Measurements from ENCODE around the gene RASA2. TPM values are rescaled to one million over a fixed set of nuclear protein-coding genes. Genes with fewer than 3 reads are reported as not detected.

The RASA2 gene
- total RNA-seq, 1 experiment from 2014 or later: 17.1 TPM

DNA sequence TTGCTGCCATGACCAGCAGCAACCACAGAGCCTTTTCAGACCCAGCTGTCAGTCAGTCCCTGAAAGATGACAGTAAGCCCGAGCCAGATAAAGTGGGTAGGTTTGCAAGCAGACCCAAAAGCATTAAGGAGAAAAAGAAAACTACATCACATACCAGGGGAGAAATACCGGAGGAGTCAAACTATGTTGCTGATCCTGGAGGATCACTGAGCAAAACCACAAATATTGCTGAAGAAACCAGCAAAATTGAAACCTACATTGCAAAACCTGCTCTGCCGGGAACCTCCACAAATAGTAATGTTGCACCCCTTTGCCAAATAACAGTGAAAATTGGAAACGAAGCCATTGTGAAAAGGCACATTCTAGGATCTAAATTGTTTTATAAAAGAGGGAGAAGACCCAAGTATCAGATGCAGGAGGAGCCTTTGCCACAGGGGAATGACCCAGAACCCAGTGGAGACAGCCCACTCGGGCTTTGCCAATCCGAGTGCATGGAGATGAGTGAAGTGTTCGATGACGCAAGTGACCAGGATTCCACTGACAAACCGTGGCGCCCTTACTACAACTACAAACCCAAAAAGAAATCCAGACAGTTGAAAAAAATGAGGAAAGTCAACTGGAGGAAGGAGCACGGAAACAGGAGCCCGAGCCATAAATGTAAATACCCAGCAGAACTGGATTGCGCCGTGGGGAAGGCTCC is 42.1 kb upstream of the RASA2 start:
- Histone ChIP-seq H3K79me2 (ENCODE audit: low read depth) (no peaks in the 10 kb centered on the region), H3K9me2 (ENCODE audit: insufficient read depth) (no peaks in the 10 kb centered on the region), H3K36me3 (ENCODE audit: low read depth) (no peaks in the 10 kb centered on the region), H3F3A (ENCODE audit: insufficient read depth, low read depth) (no peaks in the 10 kb centered on the region), H3K27ac (no peak overlapping the region), H3K4me2 (no peak overlapping the region), H3K27me3 (ENCODE audit: insufficient read depth, low read depth) (no peaks in the 10 kb centered on the region), H3K4me3 (no peak overlapping the region), H2AFZ (no peak overlapping the region), H3K9me3 (ENCODE audit: insufficient read depth, low read depth) (no peaks in the 10 kb centered on the region), H4K20me1 (ENCODE audit: insufficient read depth) (no peaks in the 10 kb centered on the region), H3K4me1 (replicated peaks; ENCODE audit: insufficient read depth) (0 out of 2 replicates have a peak, but pooled peaks cover 3% of the 10 kb centered on the region)
- no peak for DNase-seq
- no TSS peak for BruUV-seq (replicated peaks)
- intact Hi-C loops (cut with micrococcal nuclease; ENCODE audit: unreplicated experiment): no loop called here
- CTCF ChIA-PET: interaction anchor here (1.4 kb wide), 1 partner anchor 8 kb away, joined by 3 read pairs; no protein-coding TSS in a partner anchor
- TF ChIP-seq EZH2 (IDR thresholded peaks at IDR 0.05; ENCODE audit: low read depth) (no peak), CTCF (conservative IDR thresholded peaks at IDR 0.05) (no peak)
- POLR2A ChIA-PET (ENCODE audit: unreplicated experiment): no interaction called here

GRCh38 chr3:141445990-141446389 is 40.8 kb upstream of the RASA2 start:
- Histone ChIP-seq H3K36me3 (ENCODE audit: low read depth) (no peaks in the 10 kb centered on the region), H2AFZ (no peak overlapping the region), H3K4me1 (replicated peaks; ENCODE audit: insufficient read depth) (0 out of 2 replicates have a peak, but pooled peaks cover 3% of the 10 kb centered on the region), H3K27ac (no peak overlapping the region), H3K79me2 (ENCODE audit: low read depth) (no peaks in the 10 kb centered on the region), H3K4me2 (no peak overlapping the region), H4K20me1 (ENCODE audit: insufficient read depth) (no peaks in the 10 kb centered on the region), H3F3A (ENCODE audit: insufficient read depth, low read depth) (no peaks in the 10 kb centered on the region), H3K9me3 (ENCODE audit: insufficient read depth, low read depth) (no peaks in the 10 kb centered on the region), H3K9me2 (ENCODE audit: insufficient read depth) (no peaks in the 10 kb centered on the region), H3K27me3 (ENCODE audit: insufficient read depth, low read depth) (no peaks in the 10 kb centered on the region), H3K4me3 (no peak overlapping the region)
- intact Hi-C loops (cut with micrococcal nuclease; ENCODE audit: unreplicated experiment): no loop called here
- no TSS peak for BruUV-seq (replicated peaks)
- ChIA-PET POLR2A (ENCODE audit: unreplicated experiment) (no interaction called here), CTCF (no interaction called here)
- no peak for TF ChIP-seq EZH2 (IDR thresholded peaks at IDR 0.05; ENCODE audit: low read depth)
- TF ChIP-seq CTCF (conservative IDR thresholded peaks at IDR 0.05): no peak
- no peak for DNase-seq

DNA sequence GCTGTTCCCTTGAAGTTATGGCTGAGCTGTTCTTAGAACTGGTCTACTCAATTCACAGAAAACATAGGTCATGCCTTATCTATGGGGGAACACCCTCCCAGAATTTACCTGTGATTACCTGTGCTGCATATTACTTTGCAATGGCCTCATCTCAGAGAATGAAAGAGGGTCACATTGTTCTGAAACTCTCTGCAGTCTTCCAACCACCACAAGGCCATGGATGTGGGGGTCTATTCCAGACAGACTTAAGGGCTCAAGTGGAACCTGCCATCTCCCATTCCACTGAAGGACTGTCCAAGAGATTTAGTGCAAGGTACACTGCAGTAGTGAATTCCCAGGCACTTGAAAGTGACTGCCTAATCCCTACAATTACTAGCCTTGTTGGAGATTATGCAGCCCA is 40.1 kb upstream of the RASA2 start:
- POLR2A ChIA-PET (ENCODE audit: unreplicated experiment): no interaction called here
- Histone ChIP-seq H3K9me3 (ENCODE audit: insufficient read depth, low read depth) (no peaks in the 10 kb centered on the region), H3K27ac (no peak overlapping the region), H3K9me2 (ENCODE audit: insufficient read depth) (no peaks in the 10 kb centered on the region), H3K4me1 (replicated peaks; ENCODE audit: insufficient read depth) (no peaks in the 10 kb centered on the region), H3K4me2 (no peak overlapping the region), H3K79me2 (ENCODE audit: low read depth) (no peaks in the 10 kb centered on the region), H4K20me1 (ENCODE audit: insufficient read depth) (no peaks in the 10 kb centered on the region), H3K4me3 (no peak overlapping the region), H3K36me3 (ENCODE audit: low read depth) (no peaks in the 10 kb centered on the region), H3K27me3 (ENCODE audit: insufficient read depth, low read depth) (no peaks in the 10 kb centered on the region), H2AFZ (no peak overlapping the region), H3F3A (ENCODE audit: insufficient read depth, low read depth) (no peaks in the 10 kb centered on the region)
- CTCF ChIA-PET: interaction anchor here (0.7 kb wide), 1 partner anchor 604 kb away, joined by 11 read pairs; no protein-coding TSS in a partner anchor
- no peak for DNase-seq
- no TSS peak for BruUV-seq (replicated peaks)
- TF ChIP-seq EZH2 (IDR thresholded peaks at IDR 0.05; ENCODE audit: low read depth): no peak
- TF ChIP-seq CTCF (conservative IDR thresholded peaks at IDR 0.05): no peak
- intact Hi-C loops (cut with micrococcal nuclease; ENCODE audit: unreplicated experiment): no loop called here

Measured in PC-9 (cell line).